ENCODE measurements around the gene DIS3L2. TPM values are rescaled to one million over a fixed set of nuclear protein-coding genes. Genes with fewer than 3 reads are reported as not detected.

Gene DIS3L2
- total RNA-seq, 1 donor from 2014 or later = 24.0 TPM

GRCh38 chr2:232263295-232263694, 301.8 kb downstream of the DIS3L2 start:
- H3K9ac ChIP-seq (ENCODE audit: low read length) = no peak overlapping the region
- no peak overlapping the region for H3K4me3 ChIP-seq (ENCODE audit: insufficient read depth, low read depth, low read length)
- no peak for FAIRE-seq
- H3K79me2 ChIP-seq (ENCODE audit: insufficient read depth, low read length) = no peaks in the 10 kb centered on the region
- peaks cover 15% of the 10 kb centered on the region for H3K4me1 ChIP-seq (ENCODE audit: insufficient read depth, low read length)
- no peak for DNase-seq (ENCODE audit: low read depth)
- no peak overlapping the region for H3K4me2 ChIP-seq (ENCODE audit: low read length)
- H3K36me3 ChIP-seq (ENCODE audit: insufficient read depth, low read length) = no peaks in the 10 kb centered on the region
- H3K9me3 Mint-ChIP-seq (ENCODE audit: unreplicated experiment) = no peaks in the 10 kb centered on the region
- no peak overlapping the region for H3K27ac Mint-ChIP-seq (ENCODE audit: unreplicated experiment)
- peaks cover 31% of the 10 kb centered on the region for H3K36me3 Mint-ChIP-seq (ENCODE audit: low read depth, unreplicated experiment)
- H3K27ac ChIP-seq (ENCODE audit: low read depth, low read length) = no peak overlapping the region
- peaks cover 68% of the 10 kb centered on the region for H4K20me1 ChIP-seq (ENCODE audit: insufficient read depth, low read length)
- peaks cover 32% of the 10 kb centered on the region for H3K4me1 Mint-ChIP-seq (ENCODE audit: low read depth, unreplicated experiment)
- H3K27me3 ChIP-seq (ENCODE audit: insufficient read depth, low read length) = peaks cover 22% of the 10 kb centered on the region
- no peak overlapping the region for H2AFZ ChIP-seq (ENCODE audit: low read depth, low read length)
- TF ChIP-seq CTCF (IDR thresholded peaks at IDR 0.05; ENCODE audit: insufficient read depth, low read depth, low read length) = no peak
- TF ChIP-seq EZH2 (IDR thresholded peaks at IDR 0.05; ENCODE audit: insufficient read depth, low read length) = no peak
- no peaks in the 10 kb centered on the region for H3K9me3 ChIP-seq (ENCODE audit: insufficient read depth, low read depth, low read length)
- H3K4me3 Mint-ChIP-seq (ENCODE audit: unreplicated experiment) = no peak overlapping the region
- peaks cover 48% of the 10 kb centered on the region for H3K27me3 Mint-ChIP-seq (ENCODE audit: low read depth, unreplicated experiment)

GRCh38 chr2:232264081-232264480, 302.6 kb downstream of the DIS3L2 start:
- no peaks in the 10 kb centered on the region for H3K9me3 Mint-ChIP-seq (ENCODE audit: unreplicated experiment)
- H3K36me3 ChIP-seq (ENCODE audit: insufficient read depth, low read length) = no peaks in the 10 kb centered on the region
- no peaks in the 10 kb centered on the region for H3K9me3 ChIP-seq (ENCODE audit: insufficient read depth, low read depth, low read length)
- TF ChIP-seq CTCF (IDR thresholded peaks at IDR 0.05; ENCODE audit: insufficient read depth, low read depth, low read length) (no peak), EZH2 (IDR thresholded peaks at IDR 0.05; ENCODE audit: insufficient read depth, low read length) (no peak)
- H3K9ac ChIP-seq (ENCODE audit: low read length) = no peak overlapping the region
- no peaks in the 10 kb centered on the region for H3K79me2 ChIP-seq (ENCODE audit: insufficient read depth, low read length)
- H3K27ac Mint-ChIP-seq (ENCODE audit: unreplicated experiment) = no peak overlapping the region
- H3K4me3 Mint-ChIP-seq (ENCODE audit: unreplicated experiment) = no peak overlapping the region
- H3K4me3 ChIP-seq (ENCODE audit: insufficient read depth, low read depth, low read length) = no peak overlapping the region
- no peak for FAIRE-seq
- H3K36me3 Mint-ChIP-seq (ENCODE audit: low read depth, unreplicated experiment) = peaks cover 31% of the 10 kb centered on the region
- DNase-seq (ENCODE audit: low read depth) = no peak
- no peak overlapping the region for H3K27ac ChIP-seq (ENCODE audit: low read depth, low read length)
- H3K4me1 ChIP-seq (ENCODE audit: insufficient read depth, low read length) = peaks cover 15% of the 10 kb centered on the region
- H3K27me3 Mint-ChIP-seq (ENCODE audit: low read depth, unreplicated experiment) = peaks cover 50% of the 10 kb centered on the region
- peaks cover 70% of the 10 kb centered on the region for H4K20me1 ChIP-seq (ENCODE audit: insufficient read depth, low read length)
- H3K27me3 ChIP-seq (ENCODE audit: insufficient read depth, low read length) = peaks cover 16% of the 10 kb centered on the region
- H2AFZ ChIP-seq (ENCODE audit: low read depth, low read length) = no peak overlapping the region
- H3K4me2 ChIP-seq (ENCODE audit: low read length) = no peak overlapping the region
- H3K4me1 Mint-ChIP-seq (ENCODE audit: low read depth, unreplicated experiment) = peaks cover 28% of the 10 kb centered on the region

GRCh38 chr2:232265329-232265728, 303.8 kb downstream of the DIS3L2 start:
- Histone ChIP-seq H2AFZ (ENCODE audit: low read depth, low read length) (no peak overlapping the region), H3K36me3 (ENCODE audit: insufficient read depth, low read length) (no peaks in the 10 kb centered on the region), H3K4me1 (ENCODE audit: insufficient read depth, low read length) (peaks cover 4% of the 10 kb centered on the region), H3K4me3 (ENCODE audit: insufficient read depth, low read depth, low read length) (no peak overlapping the region), H3K27me3 (ENCODE audit: insufficient read depth, low read length) (peaks cover 16% of the 10 kb centered on the region), H4K20me1 (ENCODE audit: insufficient read depth, low read length) (peaks cover 62% of the 10 kb centered on the region), H3K9me3 (ENCODE audit: insufficient read depth, low read depth, low read length) (no peaks in the 10 kb centered on the region), H3K9ac (ENCODE audit: low read length) (no peak overlapping the region), H3K4me2 (ENCODE audit: low read length) (no peak overlapping the region), H3K27ac (ENCODE audit: low read depth, low read length) (no peak overlapping the region), H3K79me2 (ENCODE audit: insufficient read depth, low read length) (no peaks in the 10 kb centered on the region)
- FAIRE-seq (no peak), DNase-seq (ENCODE audit: low read depth) (no peak)
- Mint-ChIP-seq H3K4me3 (ENCODE audit: unreplicated experiment) (no peak overlapping the region), H3K9me3 (ENCODE audit: unreplicated experiment) (no peaks in the 10 kb centered on the region), H3K4me1 (ENCODE audit: low read depth, unreplicated experiment) (peaks cover 16% of the 10 kb centered on the region), H3K27me3 (ENCODE audit: low read depth, unreplicated experiment) (peaks cover 58% of the 10 kb centered on the region), H3K27ac (ENCODE audit: unreplicated experiment) (no peak overlapping the region), H3K36me3 (ENCODE audit: low read depth, unreplicated experiment) (peaks cover 37% of the 10 kb centered on the region)
- TF ChIP-seq EZH2 (IDR thresholded peaks at IDR 0.05; ENCODE audit: insufficient read depth, low read length) (no peak), CTCF (IDR thresholded peaks at IDR 0.05; ENCODE audit: insufficient read depth, low read depth, low read length) (no peak)
